Spleen (tissue), 11 donors: ENCODE measurements around the gene MYO1G. TPM values are rescaled to one million over a fixed set of nuclear protein-coding genes. Genes with fewer than 3 reads are reported as not detected.

ENCODE experiments used
- DNase-seq: peaks from one replicate; pipeline ENCODE4 v3.0.0-alpha.2; 2020
- H3K27ac ChIP-seq, 8 donors: fragments of 200-600 bp; sonication (generic) in 7 of 8; 1 replicate in 4 of 8; 2 replicates in 4 of 8; pipeline versions ENCODE4 v1.5.0 to v1.8.0; 2016 to 2021; ENCODE audit warnings: inconsistent platforms in 4 of 8, mild to moderate bottlenecking in 4 of 8, moderate library complexity in 1 of 8
- H3K27me3 ChIP-seq, 7 donors: fragments of 200-600 bp; sonication (generic) in 6 of 7; replicated peaks in 1 of 7; 1 replicate in 4 of 7; 2 replicates in 3 of 7; pipeline versions ENCODE4 v1.5.0 to v1.8.0; 2016 to 2021; ENCODE audit warnings: inconsistent platforms in 3 of 7, mild to moderate bottlenecking in 1 of 7
- H3K36me3 ChIP-seq, 6 donors: fragments of 200-600 bp; sonication (generic) in 5 of 6; 1 replicate in 4 of 6; 2 replicates in 2 of 6; pipeline versions ENCODE4 v1.5.0 to v1.8.0; 2016 to 2021; ENCODE audit warnings: inconsistent platforms in 2 of 6
- H3K4me1 ChIP-seq, 6 donors: fragments of 200-600 bp; sonication (generic) in 5 of 6; 1 replicate in 3 of 6; 2 replicates in 3 of 6; pipeline versions ENCODE4 v1.5.0 to v1.8.0; 2016 to 2021; ENCODE audit warnings: inconsistent platforms in 3 of 6
- H3K4me3 ChIP-seq, 8 donors: fragments of 200-600 bp; sonication (generic) in 7 of 8; 1 replicate in 4 of 8; 2 replicates in 4 of 8; pipeline versions ENCODE4 v1.5.0 to v1.8.0; 2016 to 2021; ENCODE audit warnings: inconsistent platforms in 4 of 8, mild to moderate bottlenecking in 4 of 8, moderate library complexity in 2 of 8
- H3K9me3 ChIP-seq, 8 donors: fragments of 200-600 bp; sonication (generic) in 7 of 8; 1 replicate in 4 of 8; 2 replicates in 4 of 8; pipeline versions ENCODE4 v1.5.0 to v1.8.0; 2016 to 2021; ENCODE audit warnings: inconsistent platforms in 4 of 8
- CTCF ChIP-seq, 11 experiments: fragments of 200-600 bp in 7 of 11; fragments of 450-650 bp in 4 of 11; sonication (generic) in 4 of 11; IDR thresholded peaks in 8 of 11; conservative IDR thresholded peaks in 3 of 11; 1 replicate in 7 of 11; 2 replicates in 4 of 11; pipeline versions ENCODE4 v1.4.0 to v1.8.0; 2016 to 2021; ENCODE audit warnings: antibody characterized with exemption in 11 of 11, inconsistent platforms in 4 of 11, mild to moderate bottlenecking in 1 of 11
- POLR2A ChIP-seq, 3 donors: fragments of 450-650 bp; IDR thresholded peaks; one replicate each; pipeline ENCODE4 v1.5.1; 2017; ENCODE audit warnings: antibody characterized with exemption in 3 of 3, mild to moderate bottlenecking in 1 of 3
- POLR2AphosphoS5 ChIP-seq, 3 donors: sonication (generic); formaldehyde crosslinking; IDR thresholded peaks; one replicate each; pipeline ENCODE4 v1.5.1; 2017; ENCODE audit warnings: antibody characterized with exemption in 3 of 3
- WGBS, 5 donors: extraction: QIAGEN DNeasy Blood & Tissue Kit in 3 of 5; methylation state at CpG; one replicate each; pipeline versions ENCODE4 v1.1.5 to v1.1.7; 2013 to 2018; 5-methylcytosine and 5-hydroxymethylcytosine counted together
- intact Hi-C: fragments of 100-400 bp; cut with DNase I; formaldehyde crosslinking; loops from one replicate; pipeline ENCODE4 v1.15.0; 2023; ENCODE audit warnings: low total_unique reads
- polyA plus RNA-seq, 3 donors: library from polyadenylated mRNA; stranded (reverse); fragments of 200-250 nt; gene quantifications; one replicate each; pipeline ENCODE4 v1.2.1, GENCODE V29; 2013
- total RNA-seq, 7 donors: library from RNA; depleted of rRNA in 3 of 7; stranded (reverse); fragments of >200 nt in 3 of 7; fragmentation: NEBNext Ultra II Directional in 4 of 7; extraction: Animal tissue kit (Norgen Biotek cat#: 25700) in 4 of 7; gene quantifications; one replicate each; pipeline versions ENCODE4 v1.1.0 to v1.2.1, GENCODE V29; 2016 to 2021
- donor health status: healthy with polysubstance abuse.
- donor health status: DM: no; HTN: no; CAD: no; lungs with moderate emphysema.
- donor health status: DM: no; HTN: no; CAD: no.
- donor health status: Bipolar disorder and iron deficiency.
- donor health status: healthy.
- donor health status: DM: no; HTN: no; CAD: no.
- donor health status: DM: yes; HTN: yes; CAD: no.

Gene MYO1G
- total and polyA plus RNA-seq, 10 donors = 27.9 to 68.6 (median 59.1) TPM

GRCh38 chr7:44984478-44984758, 5.6 kb upstream of the MYO1G start:
- WGBS, 5 donors = 49 to 67% (median 55%) methylated on average over 3 of the region's 3 CpGs
- no peak for TF ChIP-seq CTCF (IDR thresholded peaks at IDR 0.05 in 8 of 11, conservative IDR thresholded peaks at IDR 0.05 in 3 of 11)
- TF ChIP-seq POLR2AphosphoS5 (IDR thresholded peaks at IDR 0.05) = no peak
- no peak for TF ChIP-seq POLR2A (IDR thresholded peaks at IDR 0.05)
- intact Hi-C loops = no loop called here
- H3K9me3 ChIP-seq = no peaks in the 10 kb centered on the region
- no peaks in the 10 kb centered on the region for H3K27me3 ChIP-seq
- peaks cover 0 to 44% (median 32%) of the 10 kb centered on the region in 6 donors for H3K36me3 ChIP-seq
- H3K4me3 ChIP-seq = peak overlapping the region in 4 of 8 donors; percentile 52 to 85 (median 63)
- H3K4me1 ChIP-seq = peaks cover 41 to 78% (median 66%) of the 10 kb centered on the region in 6 donors
- no peak for DNase-seq
- peak overlapping the region in 5 of 8 donors; percentile 92 to 98 (median 95) for H3K27ac ChIP-seq

DNA sequence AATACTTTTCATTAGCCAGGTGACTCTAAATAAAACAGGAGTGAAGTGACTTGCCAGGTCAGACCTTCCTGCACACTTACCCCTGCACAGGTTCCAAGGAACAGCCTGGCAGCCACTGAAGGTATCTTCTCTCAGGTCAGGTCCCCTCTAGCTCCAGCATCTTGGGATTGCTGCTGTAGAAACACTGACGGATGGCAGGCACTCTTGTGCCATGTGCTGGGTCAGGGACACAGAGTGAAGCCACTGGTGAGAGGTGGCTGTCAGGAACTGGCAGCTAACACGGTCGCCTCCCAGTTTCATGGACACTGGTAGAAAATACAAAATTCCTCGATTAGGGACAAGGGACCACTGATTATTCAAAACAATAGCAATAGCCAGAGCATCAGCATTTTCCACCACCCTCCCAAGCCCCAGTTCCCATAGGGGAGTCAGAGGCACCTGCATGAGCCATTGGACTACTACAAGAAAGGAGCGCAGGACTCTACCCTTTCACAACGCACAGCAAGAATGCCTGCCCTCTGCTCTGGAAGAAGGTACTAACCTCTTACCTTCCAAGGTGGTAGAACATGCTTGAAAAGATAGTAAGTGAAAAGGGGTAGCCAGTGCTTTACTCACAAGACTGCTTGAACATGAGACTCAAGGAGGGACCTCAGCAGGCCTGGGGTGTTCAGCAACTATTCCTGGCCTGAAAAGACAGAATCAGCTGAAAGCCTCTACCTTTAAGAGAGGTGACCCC, 5.1 kb upstream of the MYO1G start:
- DNase-seq = peak; percentile 53
- no peak for TF ChIP-seq CTCF (IDR thresholded peaks at IDR 0.05 in 8 of 11, conservative IDR thresholded peaks at IDR 0.05 in 3 of 11)
- no peak for TF ChIP-seq POLR2A (IDR thresholded peaks at IDR 0.05)
- no peak for TF ChIP-seq POLR2AphosphoS5 (IDR thresholded peaks at IDR 0.05)
- H3K27me3 ChIP-seq = no peaks in the 10 kb centered on the region
- peaks cover 42 to 83% (median 71%) of the 10 kb centered on the region in 6 donors for H3K4me1 ChIP-seq
- H3K27ac ChIP-seq = peak overlapping the region in 4 of 8 donors; percentile 92 to 98 (median 96)
- H3K9me3 ChIP-seq = no peaks in the 10 kb centered on the region
- H3K4me3 ChIP-seq = peak overlapping the region in 2 of 8 donors; percentile 57 to 85
- intact Hi-C loops = no loop called here
- WGBS, 5 donors = 73 to 86% (median 78%) methylated on average over 4 to 6 of the region's 6 CpGs
- peaks cover 0 to 44% (median 32%) of the 10 kb centered on the region in 6 donors for H3K36me3 ChIP-seq

DNA sequence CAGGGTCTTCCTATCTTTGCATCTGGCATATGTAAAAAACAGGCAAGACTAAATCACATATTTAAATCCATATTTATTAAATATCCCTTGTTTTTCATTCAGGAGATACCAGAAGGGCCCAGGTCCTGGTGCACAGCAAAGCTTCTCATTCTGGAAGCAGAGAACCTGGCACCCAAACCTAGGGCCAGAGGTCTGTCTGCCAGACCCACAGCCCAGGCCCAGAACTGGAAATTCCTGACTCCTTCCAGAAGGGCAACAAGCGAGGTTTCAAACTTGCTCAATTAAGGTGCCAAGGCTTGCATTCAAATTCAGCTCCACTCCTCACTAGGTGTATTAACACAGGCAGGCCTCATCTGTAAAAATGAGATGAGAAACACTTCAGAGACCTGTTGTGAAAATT, 4.2 kb upstream of the MYO1G start:
- H3K36me3 ChIP-seq = peaks cover 0 to 44% (median 32%) of the 10 kb centered on the region in 6 donors
- intact Hi-C loops = no loop called here
- peak; percentile 51 for DNase-seq
- no peaks in the 10 kb centered on the region for H3K9me3 ChIP-seq
- no peaks in the 10 kb centered on the region for H3K27me3 ChIP-seq
- H3K4me1 ChIP-seq = peaks cover 49 to 93% (median 79%) of the 10 kb centered on the region in 6 donors
- TF ChIP-seq POLR2AphosphoS5 (IDR thresholded peaks at IDR 0.05) (no peak), POLR2A (IDR thresholded peaks at IDR 0.05) (no peak), CTCF (IDR thresholded peaks at IDR 0.05 in 8 of 11, conservative IDR thresholded peaks at IDR 0.05 in 3 of 11) (no peak)
- 78 to 100% (median 92%) methylated on average over 1 of the region's 1 CpG for WGBS, 5 donors
- peak overlapping the region in 2 of 8 donors; percentile 92 to 98 for H3K27ac ChIP-seq
- H3K4me3 ChIP-seq = no peak overlapping the region

DNA sequence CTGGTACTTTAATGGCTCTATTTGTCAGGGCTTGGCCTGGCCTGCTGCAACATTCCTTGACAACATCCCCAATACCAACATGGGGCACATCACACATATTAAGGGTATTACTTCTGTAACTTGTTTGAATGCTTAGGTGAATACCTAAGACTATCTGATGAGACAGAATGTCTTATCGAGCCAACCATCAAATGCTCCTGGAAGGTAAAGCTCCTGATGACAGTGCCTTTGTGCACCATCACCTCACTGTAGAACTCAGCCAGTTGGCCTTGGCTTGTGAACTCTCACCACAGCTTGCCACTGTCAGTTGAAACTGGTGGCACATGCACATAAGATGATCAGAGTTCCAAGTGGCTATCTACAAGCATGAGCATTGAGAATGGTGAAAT, 3.7 kb upstream of the MYO1G start:
- WGBS, 5 donors = 80 to 93% (median 90%) methylated on average over 1 of the region's 1 CpG
- intact Hi-C loops = no loop called here
- no peak for TF ChIP-seq POLR2AphosphoS5 (IDR thresholded peaks at IDR 0.05)
- no peak for TF ChIP-seq POLR2A (IDR thresholded peaks at IDR 0.05)
- DNase-seq = peak; percentile 9
- Histone ChIP-seq H3K4me1 (peaks cover 51 to 94% (median 82%) of the 10 kb centered on the region in 6 donors), H3K9me3 (no peaks in the 10 kb centered on the region), H3K27me3 (no peaks in the 10 kb centered on the region), H3K36me3 (peaks cover 0 to 44% (median 32%) of the 10 kb centered on the region in 6 donors), H3K27ac (peak overlapping the region in 2 of 8 donors; percentile 57 to 92), H3K4me3 (no peak overlapping the region)
